SK-N-SH treated with all-trans-retinoic acid at 6 μM for 48 hours (cell line): Measurements from ENCODE around the gene NDUFS4.

Experiments used
- ATAC-seq: fragments of 200-7000 bp; cut with Tn5 transposase; 3 replicates; pipeline ENCODE4 v1.9.1; 2020; ENCODE audit warnings: mild to moderate bottlenecking, moderate library complexity
- ARNTL ChIP-seq: fragments of 450-650 bp; formaldehyde crosslinking; IDR thresholded peaks from 2 replicates; pipeline ENCODE4 v1.5.0; 2020; ENCODE audit warnings: low read depth, mild to moderate bottlenecking, moderate library complexity, borderline replicate concordance
- BACH2 ChIP-seq: fragments of 250-450 bp; sonication (Bioruptor Pico); IDR thresholded peaks from 2 replicates; pipeline ENCODE4 v1.9.0; 2021; ENCODE audit warnings: mild to moderate bottlenecking, borderline replicate concordance
- CREB5 ChIP-seq: fragments of 250-450 bp; sonication (Bioruptor Pico); IDR thresholded peaks from 2 replicates; pipeline ENCODE4 v1.5.1; 2020; ENCODE audit warnings: low read depth, mild to moderate bottlenecking, moderate library complexity
- CSDC2 ChIP-seq: fragments of 250-450 bp; sonication (Bioruptor Pico); IDR thresholded peaks from 2 replicates; pipeline ENCODE4 v1.5.0; 2020; ENCODE audit warnings: mild to moderate bottlenecking, moderate library complexity
- CSRNP3 ChIP-seq: fragments of 250-450 bp; sonication (Bioruptor Pico); IDR thresholded peaks from 2 replicates; pipeline ENCODE4 v1.5.1; 2021; ENCODE audit warnings: mild to moderate bottlenecking, moderate library complexity
- GLIS3 ChIP-seq: fragments of 250-450 bp; sonication (Bioruptor Pico); IDR thresholded peaks from 2 replicates; pipeline ENCODE4 v1.5.0; 2020; ENCODE audit warnings: mild to moderate bottlenecking, moderate library complexity
- ISL1 ChIP-seq: fragments of 250-450 bp; sonication (Bioruptor Pico); IDR thresholded peaks from 2 replicates; pipeline ENCODE4 v2.1.2; 2022; ENCODE audit warnings: mild to moderate bottlenecking, moderate library complexity
- OSR1 ChIP-seq: fragments of 250-450 bp; sonication (Bioruptor Pico); IDR thresholded peaks from 2 replicates; pipeline ENCODE4 v1.8.0; 2022; ENCODE audit warnings: moderate library complexity, mild to moderate bottlenecking, inconsistent platforms
- PATZ1 ChIP-seq: fragments of 250-450 bp; sonication (Bioruptor Pico); IDR thresholded peaks from 2 replicates; pipeline ENCODE4 v1.8.0; 2020; ENCODE audit warnings: mild to moderate bottlenecking, moderate library complexity, borderline replicate concordance
- POU6F1 ChIP-seq: fragments of 250-450 bp; sonication (Bioruptor Pico); IDR thresholded peaks from 2 replicates; pipeline ENCODE4 v1.8.0; 2021; ENCODE audit warnings: low read depth, mild to moderate bottlenecking, moderate library complexity, borderline replicate concordance
- PPARA ChIP-seq: fragments of 250-450 bp; sonication (Bioruptor Pico); IDR thresholded peaks from 2 replicates; pipeline ENCODE4 v1.5.0; 2020; ENCODE audit warnings: mild to moderate bottlenecking, borderline replicate concordance
- RARB ChIP-seq: fragments of 250-450 bp; sonication (Bioruptor Pico); IDR thresholded peaks from 2 replicates; pipeline ENCODE4 v1.8.0; 2021; ENCODE audit warnings: mild to moderate bottlenecking, moderate library complexity
- SNAI2 ChIP-seq: fragments of 250-450 bp; sonication (Bioruptor Pico); IDR thresholded peaks from 2 replicates; pipeline ENCODE4 v1.5.0; 2020; ENCODE audit warnings: mild to moderate bottlenecking, moderate library complexity
- TOX ChIP-seq: fragments of 250-450 bp; sonication (Bioruptor Pico); IDR thresholded peaks from 2 replicates; pipeline ENCODE4 v1.8.0; 2021; ENCODE audit warnings: mild to moderate bottlenecking, moderate library complexity, borderline replicate concordance
- TSHZ2 ChIP-seq: fragments of 250-450 bp; sonication (Bioruptor Pico); IDR thresholded peaks from 2 replicates; pipeline ENCODE4 v1.5.0; 2020; ENCODE audit warnings: mild to moderate bottlenecking, moderate library complexity
- ZC3H10 ChIP-seq: fragments of 250-450 bp; sonication (Bioruptor Pico); IDR thresholded peaks from 2 replicates; pipeline ENCODE4 v1.5.1; 2021; ENCODE audit warnings: mild to moderate bottlenecking, moderate library complexity
- ZFP3 ChIP-seq: fragments of 250-450 bp; sonication (Bioruptor Pico); IDR thresholded peaks from 2 replicates; pipeline ENCODE4 v1.5.0; 2020; ENCODE audit warnings: mild to moderate bottlenecking, moderate library complexity
- ZFP30 ChIP-seq: fragments of 450-650 bp; formaldehyde crosslinking; IDR thresholded peaks from 2 replicates; pipeline ENCODE4 v1.5.0; 2022; ENCODE audit warnings: mild to moderate bottlenecking, moderate library complexity
- ZNF565 ChIP-seq: fragments of 450-650 bp; formaldehyde crosslinking; conservative IDR thresholded peaks from 2 replicates; pipeline ENCODE4 v1.5.0; 2020; ENCODE audit warnings: low read depth, mild to moderate bottlenecking, moderate library complexity
- ZNF70 ChIP-seq: fragments of 450-650 bp; formaldehyde crosslinking; IDR thresholded peaks from 2 replicates; pipeline ENCODE4 v1.5.0; 2020; ENCODE audit warnings: mild to moderate bottlenecking, moderate library complexity
- ZNF8 ChIP-seq: fragments of 450-650 bp; formaldehyde crosslinking; IDR thresholded peaks from 2 replicates; pipeline ENCODE4 v1.5.0; 2020; ENCODE audit warnings: mild to moderate bottlenecking, moderate library complexity

The NDUFS4 gene

GRCh38 chr5:53594419-53594818 lies 34.0 kb downstream of the NDUFS4 start:
- no peak for ATAC-seq

GRCh38 chr5:53597894-53598293 lies 37.5 kb downstream of the NDUFS4 start:
- no peak for TF ChIP-seq POU6F1 (CRISPR knock-in tag)
- TF ChIP-seq ZFP3 (CRISPR knock-in tag): no peak
- TF ChIP-seq ISL1 (CRISPR knock-in tag): no peak

More at GRCh38 chr5:53594419-53594818, 34.0 kb downstream of the NDUFS4 start:
- TF ChIP-seq PPARA (CRISPR knock-in tag): no peak
- no peak for TF ChIP-seq CREB5 (CRISPR knock-in tag)
- no peak for TF ChIP-seq BACH2
- no peak for TF ChIP-seq ZFP30 (CRISPR knock-in tag)
- no peak for TF ChIP-seq TOX (CRISPR knock-in tag)
- TF ChIP-seq OSR1 (CRISPR knock-in tag): no peak
- no peak for TF ChIP-seq ZFP3 (CRISPR knock-in tag)

GRCh38 chr5:53601570-53601969 lies 41.1 kb downstream of the NDUFS4 start:
- TF ChIP-seq ZFP30 (CRISPR knock-in tag): no peak
- no peak for TF ChIP-seq CSDC2 (CRISPR knock-in tag)
- TF ChIP-seq TSHZ2: no peak
- no peak for TF ChIP-seq ISL1 (CRISPR knock-in tag)
- no peak for TF ChIP-seq PATZ1 (CRISPR knock-in tag)
- TF ChIP-seq GLIS3 (CRISPR knock-in tag): no peak
- no peak for TF ChIP-seq OSR1 (CRISPR knock-in tag)
- TF ChIP-seq TOX (CRISPR knock-in tag): no peak
- no peak for TF ChIP-seq RARB (CRISPR knock-in tag)
- no peak for TF ChIP-seq PPARA (CRISPR knock-in tag)
- no peak for TF ChIP-seq ARNTL (CRISPR knock-in tag)
- TF ChIP-seq BACH2: no peak
- TF ChIP-seq CSRNP3: no peak
- no peak for TF ChIP-seq CREB5 (CRISPR knock-in tag)
- no peak for TF ChIP-seq SNAI2 (CRISPR knock-in tag)
- no peak for TF ChIP-seq POU6F1 (CRISPR knock-in tag)
- TF ChIP-seq ZNF565 (CRISPR knock-in tag): no peak
- no peak for TF ChIP-seq ZC3H10
- no peak for TF ChIP-seq ZNF8
- TF ChIP-seq ZNF70 (CRISPR knock-in tag): no peak
- ATAC-seq: no peak

More at GRCh38 chr5:53597894-53598293, 37.5 kb downstream of the NDUFS4 start:
- no peak for ATAC-seq
